HFF-Myc (cell line): ENCODE measurements around the gene SOX13.
"Not testable (repeated sequence)": the region's sequence is repeated elsewhere in the genome, so short reads cannot be mapped to it uniquely, and the experiment has no call there.

ENCODE experiments used
- DNase-seq: peaks from one replicate; pipeline ENCODE4 v3.0.0-alpha.2; 2011; ENCODE audit warnings: low read depth; ENCODE audit errors: extremely low read depth
- H3K4me3 ChIP-seq: replicated peaks from 2 replicates; pipeline ENCODE4 v1.5.1; 2011; ENCODE audit warnings: low read depth, mild to moderate bottlenecking, control low read depth, low read length
- CTCF ChIP-seq: IDR thresholded peaks from 2 replicates; pipeline ENCODE4 v1.5.1; 2012; ENCODE audit warnings: mild to moderate bottlenecking, low read depth, low read length, control low read depth; ENCODE audit errors: missing control alignments

The SOX13 gene

GRCh38 chr1:204096931-204097330 is 24.0 kb downstream of the SOX13 start:
- H3K4me3 ChIP-seq: no peak overlapping the region
- TF ChIP-seq CTCF: no peak

GRCh38 chr1:204098683-204099082 is 25.8 kb downstream of the SOX13 start:
- H3K4me3 ChIP-seq: no peak overlapping the region
- DNase-seq: no peak
- TF ChIP-seq CTCF: no peak

More at GRCh38 chr1:204096931-204097330, 24.0 kb downstream of the SOX13 start:
- no peak for DNase-seq

- not testable (repeated sequence) for H3K4me3 ChIP-seq, DNase-seq
Observed at GRCh38 chr1:204099754-204100153, 26.8 kb downstream of the SOX13 start.

- TF ChIP-seq CTCF: no peak
- no peak overlapping the region for H3K4me3 ChIP-seq
- no peak for DNase-seq
Observed at GRCh38 chr1:204102029-204102611, 29.2 kb downstream of the SOX13 start.

- DNase-seq: no peak
- no peak for TF ChIP-seq CTCF
- no peak overlapping the region for H3K4me3 ChIP-seq
Observed at GRCh38 chr1:204102739-204103430, 30.0 kb downstream of the SOX13 start.

- no peak overlapping the region for H3K4me3 ChIP-seq
- TF ChIP-seq CTCF: no peak
- no peak for DNase-seq
Observed at GRCh38 chr1:204103431-204103741, 30.5 kb downstream of the SOX13 start.

GRCh38 chr1:204104331-204105130 is 31.6 kb downstream of the SOX13 start:
- H3K4me3 ChIP-seq: no peak overlapping the region
- no peak for DNase-seq
- no peak for TF ChIP-seq CTCF
